Gastrocnemius medialis (tissue), 4 donors: ENCODE measurements around the gene LTN1. TPM values are rescaled to one million over a fixed set of nuclear protein-coding genes. Genes with fewer than 3 reads are reported as not detected.
"Not testable (repeated sequence)": the region's sequence is repeated elsewhere in the genome, so short reads cannot be mapped to it uniquely, and the experiment has no call there.

Experiments used
- ATAC-seq, 2 donors: fragments of 150-250 bp; one replicate each; pipeline ENCODE4 v1.9.1; 2016
- DNase-seq, 2 donors: peaks; one replicate each; pipeline ENCODE4 v3.0.0-alpha.2; 2019
- H3K27ac ChIP-seq, 4 donors: fragments of 200-600 bp; sonication (generic); 1 replicate in 1 of 4; 2 replicates in 3 of 4; pipeline ENCODE4 v1.5.1; 2016 to 2018; ENCODE audit warnings: mild to moderate bottlenecking in 2 of 4, moderate library complexity in 1 of 4
- H3K27me3 ChIP-seq, 3 donors: fragments of 200-600 bp; sonication (generic) in 2 of 3; 1 replicate in 1 of 3; 2 replicates in 2 of 3; pipeline versions ENCODE4 v1.5.1 to v1.6.0; 2016 to 2019; ENCODE audit warnings: mild to moderate bottlenecking in 1 of 3, moderate library complexity in 1 of 3
- H3K36me3 ChIP-seq, 2 donors: fragments of 200-600 bp; sonication (generic) in 1 of 2; one replicate each; pipeline ENCODE4 v1.5.1; 2017 to 2018
- H3K4me1 ChIP-seq, 2 donors: fragments of 200-600 bp; sonication (generic) in 1 of 2; one replicate each; pipeline ENCODE4 v1.5.1; 2016 to 2017; ENCODE audit warnings: mild to moderate bottlenecking in 2 of 2
- H3K4me3 ChIP-seq, 4 donors: fragments of 200-600 bp; sonication (generic) in 3 of 4; 1 replicate in 1 of 4; 2 replicates in 3 of 4; pipeline ENCODE4 v1.5.1; 2016 to 2019; ENCODE audit warnings: mild to moderate bottlenecking in 2 of 4
- H3K9me3 ChIP-seq, 3 donors: fragments of 200-600 bp; sonication (generic) in 2 of 3; 1 replicate in 1 of 3; 2 replicates in 2 of 3; pipeline ENCODE4 v1.5.1; 2016 to 2019
- CTCF ChIP-seq, 5 experiments: fragments of 450-650 bp in 3 of 5; fragments of 200-600 bp in 2 of 5; sonication (generic) in 2 of 5; IDR thresholded peaks in 4 of 5; conservative IDR thresholded peaks in 1 of 5; 1 replicate in 4 of 5; 2 replicates in 1 of 5; pipeline ENCODE4 v1.5.1; 2016 to 2019; ENCODE audit warnings: antibody characterized with exemption in 5 of 5, mild to moderate bottlenecking in 3 of 5, moderate library complexity in 3 of 5
- POLR2A ChIP-seq, 2 donors: fragments of 450-650 bp; IDR thresholded peaks; one replicate each; pipeline ENCODE4 v1.6.1; 2017; ENCODE audit warnings: antibody characterized with exemption in 2 of 2, mild to moderate bottlenecking in 2 of 2, moderate library complexity in 2 of 2
- in situ Hi-C, 4 donors: fragments of 200-750 bp; cut with MboI; loops; one replicate each; pipeline versions ENCODE4 v1.15.0 to v1.8.0; 2017; ENCODE audit warnings: low sequenced_read_pairs in 4 of 4
- intact Hi-C: fragments of 100-400 bp; cut with DNase I; formaldehyde crosslinking; loops from one replicate; pipeline ENCODE4 v1.15.1; 2023; ENCODE audit warnings: low total_unique reads
- total RNA-seq, 4 donors: library from RNA; depleted of rRNA; stranded (reverse); fragments of >200 nt; gene quantifications; one replicate each; pipeline versions ENCODE4 v1.1.0 to v1.2.3, GENCODE V29; 2016

Gene LTN1
- total RNA-seq, 4 donors from 2014 or later, result 22.7 to 33.3 (median 23.2) TPM

GRCh38 chr21:28936036-28936435, 56.6 kb downstream of the LTN1 start:
- H3K27me3 ChIP-seq, result no peaks in the 10 kb centered on the region
- TF ChIP-seq CTCF (IDR thresholded peaks at IDR 0.05 in 4 of 5, conservative IDR thresholded peaks at IDR 0.05 in 1 of 5), result no peak
- no peak for TF ChIP-seq POLR2A (IDR thresholded peaks at IDR 0.05)
- peaks cover 0 to 50% of the 10 kb centered on the region in 2 donors for H3K36me3 ChIP-seq
- no peak overlapping the region for H3K27ac ChIP-seq
- no peaks in the 10 kb centered on the region for H3K9me3 ChIP-seq
- DNase-seq, result no peak
- in situ Hi-C loops, result no loop called here
- intact Hi-C loops, result no loop called here
- no peak overlapping the region for H3K4me3 ChIP-seq
- H3K4me1 ChIP-seq, result no peaks in the 10 kb centered on the region
- no peak for ATAC-seq

DNA sequence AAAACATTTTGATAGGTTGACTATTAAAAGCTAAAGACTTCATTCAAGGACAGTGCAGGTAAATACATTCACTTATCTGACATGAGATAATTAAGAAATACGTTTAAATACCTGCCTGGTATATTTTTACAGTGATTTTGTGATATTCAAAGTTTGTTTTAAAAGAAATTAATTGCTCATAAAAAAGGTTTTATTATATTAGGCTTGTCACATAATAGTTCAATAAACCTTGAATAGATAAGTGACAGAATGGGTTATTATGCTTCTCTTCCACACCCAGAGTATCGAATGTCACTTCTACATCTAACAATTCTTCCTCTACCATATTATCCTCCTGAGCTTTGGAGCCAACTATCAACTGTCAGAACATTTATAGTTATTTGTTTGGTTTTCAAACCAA, 60.0 kb downstream of the LTN1 start:
- in situ Hi-C loops (no loop called here), intact Hi-C loops (no loop called here)
- no peak overlapping the region for H3K4me3 ChIP-seq
- peaks cover 0 to 56% of the 10 kb centered on the region in 2 donors for H3K36me3 ChIP-seq
- no peaks in the 10 kb centered on the region for H3K27me3 ChIP-seq
- TF ChIP-seq CTCF (IDR thresholded peaks at IDR 0.05 in 4 of 5, conservative IDR thresholded peaks at IDR 0.05 in 1 of 5) (no peak), POLR2A (IDR thresholded peaks at IDR 0.05) (no peak)
- H3K4me1 ChIP-seq, result no peaks in the 10 kb centered on the region
- DNase-seq, result no peak
- H3K27ac ChIP-seq, result no peak overlapping the region
- no peak for ATAC-seq
- no peaks in the 10 kb centered on the region for H3K9me3 ChIP-seq

GRCh38 chr21:28931708-28932372, 60.8 kb downstream of the LTN1 start:
- H3K4me3 ChIP-seq, H3K27ac ChIP-seq, ATAC-seq, H3K27me3 ChIP-seq, intact Hi-C loops, H3K9me3 ChIP-seq, DNase-seq, H3K4me1 ChIP-seq, in situ Hi-C loops: not testable (repeated sequence)
- H3K36me3 ChIP-seq, result peaks cover 0 to 56% of the 10 kb centered on the region in 2 donors

- TF ChIP-seq POLR2A (IDR thresholded peaks at IDR 0.05), result no peak
- no peak for TF ChIP-seq CTCF (IDR thresholded peaks at IDR 0.05 in 4 of 5, conservative IDR thresholded peaks at IDR 0.05 in 1 of 5)
- H3K36me3 ChIP-seq, result peaks cover 0 to 27% of the 10 kb centered on the region in 2 donors
Measured at GRCh38 chr21:28928578-28929420, 63.9 kb downstream of the LTN1 start.

GRCh38 chr21:28927130-28927529, 65.5 kb downstream of the LTN1 start:
- in situ Hi-C loops (no loop called here), intact Hi-C loops (no loop called here)
- H3K27me3 ChIP-seq, result no peaks in the 10 kb centered on the region
- no peaks in the 10 kb centered on the region for H3K9me3 ChIP-seq
- H3K4me3 ChIP-seq, result no peak overlapping the region
- DNase-seq (no peak), ATAC-seq (no peak)
- no peak overlapping the region for H3K27ac ChIP-seq
- peaks cover 0 to 20% of the 10 kb centered on the region in 2 donors for H3K36me3 ChIP-seq
- TF ChIP-seq POLR2A (IDR thresholded peaks at IDR 0.05), result no peak
- no peak for TF ChIP-seq CTCF (IDR thresholded peaks at IDR 0.05 in 4 of 5, conservative IDR thresholded peaks at IDR 0.05 in 1 of 5)
- no peaks in the 10 kb centered on the region for H3K4me1 ChIP-seq

More at GRCh38 chr21:28928578-28929420, 63.9 kb downstream of the LTN1 start:
- Histone ChIP-seq H3K9me3 (no peaks in the 10 kb centered on the region), H3K27ac (no peak overlapping the region), H3K4me1 (no peaks in the 10 kb centered on the region), H3K4me3 (no peak overlapping the region), H3K27me3 (no peaks in the 10 kb centered on the region)
- in situ Hi-C loops, result no loop called here
- ATAC-seq (no peak), DNase-seq (no peak)
- intact Hi-C loops, result no loop called here
